Measurements from ENCODE around the gene KIAA0930. TPM values are rescaled to one million over a fixed set of nuclear protein-coding genes. Genes with fewer than 3 reads are reported as not detected.
A peak's percentile ranks its signal among the peaks of the same experiment; 100 is the strongest.

KIAA0930 gene
- total RNA-seq, 1 experiment from 2014 or later, result 27.5 TPM

- no peak for DNase-seq (ENCODE audit: low read depth)
These were observed 3.4 kb downstream of the KIAA0930 start for GRCh38 chr22:45237065-45237990.

- no peak for DNase-seq (ENCODE audit: low read depth)
These were observed 4.8 kb downstream of the KIAA0930 start for GRCh38 chr22:45235851-45236342.

GRCh38 chr22:45235101-45235777, 5.5 kb downstream of the KIAA0930 start:
- DNase-seq (ENCODE audit: low read depth), result no peak

GRCh38 chr22:45233827-45234226, 6.9 kb downstream of the KIAA0930 start:
- DNase-seq (ENCODE audit: low read depth), result no peak

GRCh38 chr22:45233386-45233785, 7.3 kb downstream of the KIAA0930 start:
- DNase-seq (ENCODE audit: low read depth), result no peak

GRCh38 chr22:45231293-45231692, 9.4 kb downstream of the KIAA0930 start:
- DNase-seq (ENCODE audit: low read depth), result no peak

- no peak for DNase-seq (ENCODE audit: low read depth)
These were observed 10.5 kb downstream of the KIAA0930 start for GRCh38 chr22:45230026-45230721.

- DNase-seq (ENCODE audit: low read depth), result no peak
These were observed 11.5 kb downstream of the KIAA0930 start for GRCh38 chr22:45229181-45229580.

GRCh38 chr22:45228401-45228754, 12.3 kb downstream of the KIAA0930 start:
- no peak for DNase-seq (ENCODE audit: low read depth)

GRCh38 chr22:45227645-45228400, 12.9 kb downstream of the KIAA0930 start:
- DNase-seq (ENCODE audit: low read depth), result no peak

GRCh38 chr22:45226503-45227186, 14.0 kb downstream of the KIAA0930 start:
- DNase-seq (ENCODE audit: low read depth), result peak; percentile 67

- DNase-seq (ENCODE audit: low read depth), result no peak
These were observed 14.8 kb downstream of the KIAA0930 start for GRCh38 chr22:45225732-45226502.

GRCh38 chr22:45224988-45225731, 15.5 kb downstream of the KIAA0930 start:
- DNase-seq (ENCODE audit: low read depth), result no peak

- no peak for DNase-seq (ENCODE audit: low read depth)
These were observed 16.4 kb downstream of the KIAA0930 start for GRCh38 chr22:45224331-45224730.

- DNase-seq (ENCODE audit: low read depth), result no peak
These were observed 17.2 kb downstream of the KIAA0930 start for GRCh38 chr22:45223304-45224117.

- DNase-seq (ENCODE audit: low read depth), result no peak
These were observed 19.5 kb downstream of the KIAA0930 start for GRCh38 chr22:45221201-45221600.

GRCh38 chr22:45218976-45219375, 21.7 kb downstream of the KIAA0930 start:
- DNase-seq (ENCODE audit: low read depth), result no peak

- no peak for DNase-seq (ENCODE audit: low read depth)
These were observed 22.9 kb downstream of the KIAA0930 start for GRCh38 chr22:45217806-45218205.

- no peak for DNase-seq (ENCODE audit: low read depth)
These were observed 23.3 kb downstream of the KIAA0930 start for GRCh38 chr22:45217345-45217744.
